Esophagus squamous epithelium (tissue), 5 donors: ENCODE data around the gene C1orf94. TPM values are rescaled to one million over a fixed set of nuclear protein-coding genes. Genes with fewer than 3 reads are reported as not detected.

Source experiments
- DNase-seq: peaks from one replicate; lab custom pipeline; 2025; lab: John Stamatoyannopoulos, UW
- H3K27ac ChIP-seq, 4 donors: fragments of 200-600 bp; sonication (generic); one replicate each; pipeline ENCODE4 v1.5.1; 2016 to 2019; ENCODE audit warnings: mild to moderate bottlenecking in 1 of 4
- H3K27me3 ChIP-seq, 4 donors: fragments of 200-600 bp; sonication (generic); 1 replicate in 3 of 4; 2 replicates in 1 of 4; pipeline versions ENCODE4 v1.5.1 to v1.6.0; 2017 to 2021; ENCODE audit warnings: antibody characterized with exemption in 1 of 4
- H3K36me3 ChIP-seq, 3 donors: fragments of 200-600 bp; sonication (generic); one replicate each; pipeline ENCODE4 v1.5.1; 2016 to 2019
- H3K4me1 ChIP-seq, 3 donors: fragments of 200-600 bp; sonication (generic); one replicate each; pipeline ENCODE4 v1.5.1; 2017 to 2019
- H3K4me3 ChIP-seq, 4 donors: fragments of 200-600 bp; sonication (generic); 1 replicate in 3 of 4; 2 replicates in 1 of 4; pipeline ENCODE4 v1.5.1; 2016 to 2019; ENCODE audit warnings: mild to moderate bottlenecking in 2 of 4, moderate library complexity in 1 of 4
- H3K9me3 ChIP-seq, 3 donors: fragments of 200-600 bp; sonication (generic); one replicate each; pipeline ENCODE4 v1.5.1; 2016 to 2019
- CTCF ChIP-seq, 6 experiments: fragments of 450-650 bp in 4 of 6; fragments of 200-600 bp in 2 of 6; sonication (generic) in 2 of 6; IDR thresholded peaks; one replicate each; pipeline ENCODE4 v1.5.1; 2016 to 2019; ENCODE audit warnings: antibody characterized with exemption in 6 of 6, mild to moderate bottlenecking in 4 of 6, moderate library complexity in 4 of 6
- POLR2A ChIP-seq, 4 donors: fragments of 450-650 bp; IDR thresholded peaks; one replicate each; pipeline ENCODE4 v1.6.1; 2017; ENCODE audit warnings: antibody characterized with exemption in 4 of 4, mild to moderate bottlenecking in 4 of 4, moderate library complexity in 3 of 4
- WGBS, 2 donors: methylation state at CpG; one replicate each; pipeline ENCODE4 v1.1.5; 2018; 5-methylcytosine and 5-hydroxymethylcytosine counted together
- intact Hi-C: fragments of 100-400 bp; cut with DNase I; formaldehyde crosslinking; loops from one replicate; pipeline ENCODE4 v1.15.0; 2022
- total RNA-seq, 4 donors: library from RNA; depleted of rRNA; stranded (reverse); fragments of >200 nt; gene quantifications; one replicate each; pipeline ENCODE4 v1.1.0, GENCODE V29; 2016
- donor health status: DM: yes; HTN: yes; CAD: no.

C1orf94 gene
- total RNA-seq, 4 donors from 2014 or later: not detected

- Histone ChIP-seq H3K27ac (no peak overlapping the region), H3K4me3 (no peak overlapping the region), H3K27me3 (peaks cover 0 to 66% (median 0%) of the 10 kb centered on the region in 4 donors), H3K9me3 (peaks cover 0 to 5% (median 0%) of the 10 kb centered on the region in 3 donors), H3K36me3 (no peaks in the 10 kb centered on the region), H3K4me1 (no peaks in the 10 kb centered on the region)
- WGBS, 2 donors: 11 to 27% methylated on average over 3 of the region's 8 CpGs
- no peak for DNase-seq
- intact Hi-C loops: no loop called here
- TF ChIP-seq POLR2A (IDR thresholded peaks at IDR 0.05) (no peak), CTCF (IDR thresholded peaks at IDR 0.05) (no peak)
Observed at GRCh38 chr1:34188418-34188817, 11.7 kb downstream of the C1orf94 start.

- no peak overlapping the region for H3K27ac ChIP-seq
Observed at GRCh38 chr1:34188985-34189384, 12.3 kb downstream of the C1orf94 start.

GRCh38 chr1:34190692-34191091 is 14.0 kb downstream of the C1orf94 start:
- peaks cover 0 to 54% (median 0%) of the 10 kb centered on the region in 4 donors for H3K27me3 ChIP-seq
- H3K9me3 ChIP-seq: peaks cover 0 to 5% (median 0%) of the 10 kb centered on the region in 3 donors
- H3K4me3 ChIP-seq: no peak overlapping the region
- intact Hi-C loops: no loop called here
- H3K36me3 ChIP-seq: no peaks in the 10 kb centered on the region
- no peaks in the 10 kb centered on the region for H3K4me1 ChIP-seq
- H3K27ac ChIP-seq: no peak overlapping the region
- 63 to 64% methylated on average over 1 to 2 of the region's 2 CpGs for WGBS, 2 donors
- no peak for TF ChIP-seq POLR2A (IDR thresholded peaks at IDR 0.05)
- DNase-seq: no peak

More at GRCh38 chr1:34188985-34189384, 12.3 kb downstream of the C1orf94 start:
- H3K36me3 ChIP-seq: no peaks in the 10 kb centered on the region
- H3K9me3 ChIP-seq: peaks cover 0 to 5% (median 0%) of the 10 kb centered on the region in 3 donors
- intact Hi-C loops: no loop called here
- TF ChIP-seq POLR2A (IDR thresholded peaks at IDR 0.05) (no peak), CTCF (IDR thresholded peaks at IDR 0.05) (no peak)
- no peak for DNase-seq
- H3K4me3 ChIP-seq: no peak overlapping the region
- no peaks in the 10 kb centered on the region for H3K4me1 ChIP-seq
- H3K27me3 ChIP-seq: peaks cover 0 to 62% (median 0%) of the 10 kb centered on the region in 4 donors
- 55 to 59% methylated on average over 4 of the region's 4 CpGs for WGBS, 2 donors

- WGBS, 2 donors: 39 to 51% methylated on average over 3 of the region's 3 CpGs
- no peaks in the 10 kb centered on the region for H3K4me1 ChIP-seq
- no peaks in the 10 kb centered on the region for H3K36me3 ChIP-seq
- no peak for DNase-seq
- peaks cover 0 to 54% (median 0%) of the 10 kb centered on the region in 4 donors for H3K27me3 ChIP-seq
- no peak overlapping the region for H3K27ac ChIP-seq
- no peak overlapping the region for H3K4me3 ChIP-seq
- TF ChIP-seq CTCF (IDR thresholded peaks at IDR 0.05) (no peak), POLR2A (IDR thresholded peaks at IDR 0.05) (no peak)
- intact Hi-C loops: no loop called here
- peaks cover 0 to 5% (median 0%) of the 10 kb centered on the region in 3 donors for H3K9me3 ChIP-seq
Observed at GRCh38 chr1:34192621-34193020, 15.9 kb downstream of the C1orf94 start.

GRCh38 chr1:34199927-34200326 is 23.2 kb downstream of the C1orf94 start:
- Histone ChIP-seq H3K27me3 (peaks cover 0 to 55% (median 0%) of the 10 kb centered on the region in 4 donors), H3K9me3 (no peaks in the 10 kb centered on the region), H3K4me3 (no peak overlapping the region), H3K4me1 (no peaks in the 10 kb centered on the region), H3K36me3 (no peaks in the 10 kb centered on the region), H3K27ac (no peak overlapping the region)
- intact Hi-C loops: no loop called here
- no peak for DNase-seq
- no peak for TF ChIP-seq CTCF (IDR thresholded peaks at IDR 0.05)
- no peak for TF ChIP-seq POLR2A (IDR thresholded peaks at IDR 0.05)
- 40 to 60% methylated on average over 1 of the region's 1 CpG for WGBS, 2 donors

GRCh38 chr1:34212673-34213072 is 36.0 kb downstream of the C1orf94 start:
- DNase-seq: no peak
- no peaks in the 10 kb centered on the region for H3K9me3 ChIP-seq
- H3K4me1 ChIP-seq: no peaks in the 10 kb centered on the region
- no peak for TF ChIP-seq POLR2A (IDR thresholded peaks at IDR 0.05)
- no peak for TF ChIP-seq CTCF (IDR thresholded peaks at IDR 0.05)
- WGBS, 2 donors: 83 to 89% methylated on average over 4 of the region's 4 CpGs
- H3K27me3 ChIP-seq: peaks cover 0 to 67% (median 0%) of the 10 kb centered on the region in 4 donors
- intact Hi-C loops: no loop called here
- H3K27ac ChIP-seq: no peak overlapping the region
- H3K4me3 ChIP-seq: no peak overlapping the region
- no peaks in the 10 kb centered on the region for H3K36me3 ChIP-seq
